HEK293T (cell line): ENCODE measurements around the gene MYLK3.

ENCODE experiments used
- BHLHE40 ChIP-seq: fragments of 450-650 bp; IDR thresholded peaks from 2 replicates; pipeline ENCODE4 v1.6.1; 2016; ENCODE audit warnings: mild to moderate bottlenecking, moderate library complexity, borderline replicate concordance
- ELF4 ChIP-seq: fragments of 450-650 bp; IDR thresholded peaks from 2 replicates; pipeline ENCODE4 v1.6.1; 2017; ENCODE audit warnings: antibody characterized with exemption
- FOXM1 ChIP-seq: fragments of 450-650 bp; IDR thresholded peaks from 2 replicates; pipeline ENCODE4 v1.6.1; 2017; ENCODE audit warnings: mild to moderate bottlenecking, borderline replicate concordance
- HDGF ChIP-seq: fragments of 450-650 bp; IDR thresholded peaks from 2 replicates; pipeline ENCODE4 v1.6.1; 2017; ENCODE audit warnings: antibody characterized with exemption, borderline replicate concordance
- LEF1 ChIP-seq: fragments of 450-650 bp; IDR thresholded peaks from 2 replicates; pipeline ENCODE4 v1.6.1; 2017; ENCODE audit warnings: mild to moderate bottlenecking, borderline replicate concordance
- NFRKB ChIP-seq: fragments of 450-650 bp; IDR thresholded peaks from 2 replicates; pipeline ENCODE4 v1.6.1; 2016; ENCODE audit warnings: mild to moderate bottlenecking, moderate library complexity
- SUZ12 ChIP-seq: fragments of 450-650 bp; IDR thresholded peaks from 2 replicates; pipeline ENCODE4 v1.6.1; 2016; ENCODE audit warnings: mild to moderate bottlenecking

GRCh38 chr16:46774743-46775177 is 26.6 kb upstream of the MYLK3 start:
- TF ChIP-seq LEF1 (no peak), HDGF (no peak), ELF4 (no peak), NFRKB (no peak), BHLHE40 (no peak), FOXM1 (no peak), SUZ12 (no peak)
